Activated CD4-positive, alpha-beta T cell treated with anti-CD3 and anti-CD28 coated beads, Interleukin-2, amount 50 U/mL, for 16 hours (primary cell): Measurements from ENCODE around the gene ATP8A2.

Experiments
- DNase-seq: peaks from one replicate; pipeline ENCODE4 v3.0.0-alpha.2; 2020

Gene ATP8A2

DNA sequence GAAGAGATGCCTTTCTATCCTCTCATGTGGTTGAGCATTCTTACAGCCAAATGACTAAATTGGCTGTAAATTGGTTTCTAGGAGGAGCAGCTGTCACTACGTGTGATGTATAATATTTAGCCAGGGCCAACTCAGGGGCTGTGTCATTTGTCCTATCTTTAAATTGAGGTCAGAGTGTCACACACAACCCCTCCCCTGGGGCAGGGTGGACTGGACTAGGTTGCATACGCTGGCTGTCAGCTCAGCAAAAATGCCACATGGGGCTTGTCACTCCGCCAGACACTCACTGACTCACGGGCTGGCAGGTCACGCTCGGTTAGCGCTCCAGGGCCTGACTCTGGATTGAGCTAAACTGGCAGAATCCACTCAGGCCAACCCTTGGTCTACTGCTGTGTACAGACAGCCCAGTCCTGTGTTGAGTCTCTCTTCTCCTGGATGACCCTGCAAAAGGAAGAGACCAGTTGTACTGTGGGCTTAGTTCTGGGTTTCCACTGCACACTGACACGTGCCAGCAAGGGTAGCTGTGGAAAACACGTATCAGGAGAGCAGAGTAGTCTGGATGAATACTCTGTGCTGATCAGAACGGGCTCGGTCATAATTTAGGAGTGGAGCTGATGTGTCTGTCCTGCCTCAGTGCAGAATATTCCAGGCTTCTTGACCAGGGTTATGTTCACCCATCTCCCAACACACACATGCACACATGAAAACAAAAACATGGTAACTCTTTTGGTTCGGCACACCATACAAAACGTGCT lies 650.9 kb downstream of the ATP8A2 start:
- DNase-seq, result no peak

GRCh38 chr13:26024558-26024957 lies 652.8 kb downstream of the ATP8A2 start:
- DNase-seq, result no peak

GRCh38 chr13:26025196-26025595 lies 653.4 kb downstream of the ATP8A2 start:
- DNase-seq, result no peak

GRCh38 chr13:26025771-26026170 lies 654.0 kb downstream of the ATP8A2 start:
- DNase-seq, result no peak

DNA sequence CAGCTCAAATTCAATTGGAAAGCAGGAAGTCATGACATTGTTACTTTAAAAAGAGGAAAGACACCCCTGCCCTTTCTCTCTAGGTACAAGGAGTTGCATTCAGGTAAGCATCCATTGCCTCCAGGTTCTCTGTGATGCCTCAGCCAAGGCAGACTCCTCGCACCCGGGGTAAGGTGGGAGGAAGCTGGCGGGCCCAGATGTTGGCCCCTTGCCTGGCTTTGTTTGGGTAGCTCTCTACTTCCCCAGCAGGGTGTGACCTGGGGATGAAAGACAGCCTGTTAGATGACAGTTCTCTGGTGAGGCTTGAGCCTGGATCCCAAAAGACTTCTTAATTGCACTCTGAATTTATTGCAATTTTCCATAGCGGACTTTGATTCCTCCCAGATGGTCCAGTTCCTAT lies 654.4 kb downstream of the ATP8A2 start:
- no peak for DNase-seq

DNA sequence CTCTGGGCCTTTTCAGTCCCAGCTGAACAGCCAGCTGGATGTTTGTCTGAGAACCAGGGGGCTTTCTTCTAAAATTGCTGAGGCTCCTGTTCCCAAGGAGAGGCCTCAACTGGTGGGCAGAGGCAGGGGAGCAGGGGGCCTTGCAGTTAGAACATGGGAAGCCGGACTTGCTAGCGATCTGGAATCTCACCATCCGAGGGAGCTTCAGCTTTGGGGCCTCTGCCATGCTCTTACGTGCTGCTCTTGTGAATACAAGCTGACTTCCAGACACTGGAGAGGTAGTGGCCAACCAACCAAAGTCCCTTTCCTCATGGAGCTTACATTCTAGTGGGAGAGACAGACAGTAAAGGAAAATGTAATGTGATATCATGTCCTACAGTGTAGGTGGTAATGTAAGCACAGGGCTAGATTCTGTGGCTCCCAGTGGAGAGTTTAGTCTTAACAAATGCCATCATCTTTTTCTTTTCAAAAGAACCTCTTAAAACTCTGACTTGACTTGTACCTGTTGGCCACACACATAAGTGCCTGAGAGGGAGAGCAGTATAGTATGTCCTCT lies 657.9 kb downstream of the ATP8A2 start:
- DNase-seq, result no peak

DNA sequence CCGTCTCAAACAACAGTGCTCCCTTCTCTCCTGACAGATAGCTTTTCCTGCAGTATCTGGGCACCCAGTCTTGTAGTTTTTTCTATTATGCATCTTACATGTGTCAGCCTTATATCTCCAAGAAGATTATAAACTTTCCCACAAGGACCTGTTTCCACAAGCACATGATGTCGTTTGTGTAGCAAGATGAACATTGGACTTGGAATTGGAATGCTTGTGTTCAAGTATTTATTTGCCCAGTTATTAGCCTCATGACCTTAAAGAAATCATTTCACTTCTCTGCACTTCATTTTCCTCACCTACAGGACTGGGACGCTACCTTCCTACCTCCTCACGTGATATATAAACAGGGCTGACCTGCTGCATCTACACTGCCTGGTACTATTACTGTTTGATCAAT lies 658.6 kb downstream of the ATP8A2 start:
- no peak for DNase-seq

DNA sequence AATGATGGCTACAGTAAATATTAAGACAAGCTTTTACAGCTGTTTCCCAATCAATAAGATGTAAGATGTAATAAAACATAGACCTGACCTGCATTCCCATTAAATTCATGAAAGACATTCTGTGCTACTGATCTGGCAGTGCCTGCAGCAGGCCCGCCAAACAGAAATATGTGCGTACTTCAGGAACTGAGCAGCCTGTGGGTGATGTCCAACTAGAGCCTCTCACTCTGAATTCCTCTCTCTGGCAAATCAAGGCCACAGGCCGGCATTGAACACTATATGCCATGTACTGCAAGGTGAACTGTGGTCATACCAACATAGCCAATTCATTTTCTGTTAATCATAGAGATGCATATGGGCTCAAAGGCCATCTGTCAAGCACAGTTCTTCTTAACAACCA lies 662.2 kb downstream of the ATP8A2 start:
- no peak for DNase-seq

GRCh38 chr13:26036383-26036782 lies 664.6 kb downstream of the ATP8A2 start:
- no peak for DNase-seq

GRCh38 chr13:26037302-26037701 lies 665.5 kb downstream of the ATP8A2 start:
- peak; percentile 39 for DNase-seq

DNA sequence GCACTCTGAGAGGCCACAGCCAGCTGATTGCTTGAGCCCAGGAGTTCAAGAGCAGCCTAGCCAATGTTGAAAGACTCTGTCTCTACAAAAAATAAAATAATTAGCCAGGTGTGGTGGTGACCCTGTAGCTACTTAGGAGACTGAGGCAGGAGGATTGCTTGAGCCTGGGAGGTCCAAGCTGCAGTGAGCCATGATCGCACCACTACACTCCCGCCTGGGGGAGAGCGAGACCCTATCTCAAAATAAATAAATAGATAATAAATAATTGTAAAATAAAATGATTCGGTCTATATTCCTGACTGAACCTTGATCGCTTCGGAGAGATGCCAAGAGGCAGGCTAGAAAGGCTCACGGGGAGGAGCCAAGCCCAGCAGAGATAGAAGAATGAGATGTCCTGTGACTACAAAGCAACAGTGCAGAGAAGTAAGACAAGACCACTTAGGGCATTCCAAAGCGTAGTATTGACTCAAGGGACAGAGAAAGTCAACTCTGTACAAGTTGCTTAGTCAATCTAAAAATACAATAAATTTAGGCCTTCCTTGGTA lies 667.2 kb downstream of the ATP8A2 start:
- no peak for DNase-seq

GRCh38 chr13:26041444-26041843 lies 669.7 kb downstream of the ATP8A2 start:
- no peak for DNase-seq

- no peak for DNase-seq
These were observed 671.0 kb downstream of the ATP8A2 start for GRCh38 chr13:26042785-26043184.

- DNase-seq, result no peak
These were observed 673.4 kb downstream of the ATP8A2 start for GRCh38 chr13:26045142-26045541.

GRCh38 chr13:26046639-26047038 lies 674.9 kb downstream of the ATP8A2 start:
- DNase-seq, result no peak

- DNase-seq, result no peak
These were observed 675.3 kb downstream of the ATP8A2 start for GRCh38 chr13:26047040-26047439.

- no peak for DNase-seq
These were observed 677.0 kb downstream of the ATP8A2 start for GRCh38 chr13:26048741-26049140.

GRCh38 chr13:26050568-26051230 lies 678.9 kb downstream of the ATP8A2 start:
- DNase-seq, result no peak

DNA sequence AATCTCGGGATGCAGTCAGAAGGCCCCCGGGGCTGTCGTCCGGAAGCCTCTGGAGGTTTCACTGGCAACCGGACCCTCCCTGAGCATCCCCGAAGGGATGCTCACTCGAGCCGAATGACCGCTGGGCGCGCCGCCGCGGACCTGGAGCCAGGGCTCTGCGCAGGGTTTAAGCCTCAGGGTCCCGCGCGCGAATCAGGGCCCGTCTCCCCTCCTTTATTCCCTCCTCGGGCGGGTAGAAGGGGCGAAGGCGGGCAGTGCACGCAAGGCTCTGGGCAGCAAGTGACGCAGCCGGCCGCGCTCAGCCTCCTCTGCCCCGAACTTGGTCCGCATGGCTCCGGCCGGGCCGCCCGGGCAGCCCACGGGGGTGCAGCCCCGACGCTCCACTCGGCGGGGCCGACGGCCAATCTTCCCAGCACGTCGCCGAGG lies 679.5 kb downstream of the ATP8A2 start:
- no peak for DNase-seq

DNA sequence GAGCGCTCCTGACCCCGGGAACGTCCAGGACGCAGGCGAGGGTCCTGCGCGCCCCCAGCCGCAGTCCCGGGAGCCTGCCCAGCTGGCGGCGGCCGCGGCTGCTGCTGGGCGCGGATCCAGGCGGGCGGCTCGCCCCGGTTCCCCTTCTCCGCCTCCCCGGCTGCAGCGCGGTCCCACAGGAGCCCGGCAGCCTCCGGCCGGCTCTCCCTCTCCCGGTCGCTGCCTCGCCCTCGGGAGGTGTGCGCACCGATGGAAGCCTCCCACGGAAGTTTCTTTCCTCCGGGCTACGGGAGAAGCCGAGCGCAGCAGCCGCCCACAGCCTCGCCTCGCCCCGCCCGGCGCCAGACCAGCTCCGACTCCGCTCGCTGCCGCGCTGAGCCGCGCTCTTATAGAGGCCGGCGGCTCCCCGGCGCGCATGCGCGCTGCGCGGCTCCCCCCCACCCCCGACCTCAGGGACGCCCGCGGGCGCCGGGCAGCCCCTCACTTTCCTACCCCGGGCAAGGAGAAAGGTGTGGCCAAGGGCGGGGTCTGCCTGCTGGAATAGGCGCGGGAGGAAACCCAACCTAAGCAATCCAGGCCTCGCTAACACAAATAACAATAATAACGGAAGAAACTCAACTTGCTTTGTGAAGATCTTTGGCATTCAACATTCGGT lies 680.0 kb downstream of the ATP8A2 start, which contains the start of gene SHISA2:
SHISA2 (minus strand) TSS at position 360 of the 655 bp plus-strand sequence. CDS start 1,041 bp downstream, outside the sequence.
- peak; percentile 22 for DNase-seq

DNA sequence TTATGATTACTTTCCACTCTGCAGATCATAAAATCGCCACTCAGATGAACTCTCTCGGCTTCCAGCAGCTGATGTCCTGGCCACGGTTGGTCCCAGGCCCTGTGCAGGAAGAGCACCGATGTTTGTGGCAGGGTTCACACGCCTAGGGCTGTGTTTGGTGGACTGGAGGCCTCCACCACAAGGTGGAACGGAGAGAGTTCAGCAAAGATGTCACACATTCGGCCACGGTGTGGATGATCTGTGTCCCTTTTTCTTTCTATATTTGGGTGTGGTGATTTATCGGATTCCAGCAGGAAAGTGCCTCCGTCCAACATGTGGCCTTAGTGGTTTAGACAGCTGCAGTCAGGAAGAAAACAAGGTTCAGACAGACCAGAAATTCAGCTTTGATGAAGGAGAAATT lies 680.6 kb downstream of the ATP8A2 start:
- DNase-seq, result no peak

- DNase-seq, result peak; percentile 30
These were observed 681.7 kb downstream of the ATP8A2 start for GRCh38 chr13:26053418-26053980.

GRCh38 chr13:26054896-26055295 lies 683.1 kb downstream of the ATP8A2 start:
- DNase-seq, result no peak
